HG03039 (cell line): ENCODE measurements around the gene PKN2.
"Not testable (repeated sequence)": the region's sequence is repeated elsewhere in the genome, so short reads cannot be mapped to it uniquely, and the experiment has no call there.

Source experiments
- ATAC-seq: cut with Tn5 transposase; IDR thresholded peaks from one replicate; pipeline ENCODE4 v1.9.1; 2021; ENCODE audit warnings: mild to moderate bottlenecking, moderate library complexity; ENCODE audit not compliant: unreplicated experiment

Gene PKN2

DNA sequence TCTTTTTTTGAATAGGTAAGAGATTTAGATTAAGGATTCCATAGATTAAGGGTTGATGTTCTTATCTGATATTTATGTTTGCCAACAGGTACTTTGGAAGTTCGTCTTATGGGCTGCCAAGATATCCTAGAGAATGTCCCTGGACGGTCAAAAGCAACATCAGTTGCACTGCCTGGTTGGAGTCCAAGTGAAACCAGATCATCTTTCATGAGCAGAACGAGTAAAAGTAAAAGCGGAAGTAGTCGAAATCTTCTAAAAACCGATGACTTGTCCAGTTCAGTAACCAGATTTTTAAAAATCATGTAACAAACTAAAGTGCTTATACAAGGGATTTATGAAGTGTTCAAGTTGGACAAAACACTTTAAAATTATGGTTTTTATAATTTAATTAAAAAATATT lies 100.5 kb downstream of the PKN2 start:
- no peak for ATAC-seq

DNA sequence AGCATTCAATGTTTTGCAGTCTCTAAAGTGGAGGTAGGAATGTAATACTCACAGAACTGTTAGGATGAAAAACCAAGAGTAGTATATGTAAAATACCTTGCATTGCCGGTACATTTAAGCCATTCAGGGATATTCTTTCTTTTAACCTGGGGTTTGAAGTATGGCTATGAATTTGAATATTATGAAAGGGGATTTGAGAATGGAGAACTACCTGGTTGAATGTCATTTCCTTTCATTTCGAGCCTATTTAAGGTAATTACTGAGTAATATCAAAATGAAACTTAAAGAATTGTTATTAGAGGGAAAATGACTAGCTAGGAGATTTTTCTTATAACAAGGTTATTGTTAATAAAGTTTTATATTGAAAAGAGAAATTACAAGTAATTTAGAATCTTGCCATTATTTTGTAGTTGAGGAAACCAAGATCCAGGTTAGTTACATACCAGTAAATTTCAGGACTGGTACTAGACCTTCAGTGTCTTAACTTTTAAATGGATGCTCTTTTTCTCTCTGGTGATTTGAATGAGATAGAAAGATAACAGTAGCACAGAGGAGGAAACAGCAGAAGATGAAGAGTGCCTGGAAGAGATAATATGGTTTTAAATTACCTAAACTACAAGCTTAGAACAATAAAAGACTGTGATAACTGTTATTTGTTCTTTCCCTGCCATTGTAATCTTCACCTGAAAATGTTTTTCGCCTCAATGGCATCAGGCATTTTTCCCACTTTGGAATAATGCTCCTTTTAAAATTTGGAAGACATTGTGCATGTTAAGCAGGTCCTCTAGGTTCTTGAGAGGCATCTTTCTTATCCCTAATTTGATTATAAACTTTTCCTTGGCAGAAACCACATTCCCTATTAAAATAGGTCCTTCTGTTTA lies 103.2 kb downstream of the PKN2 start:
- ATAC-seq = no peak

DNA sequence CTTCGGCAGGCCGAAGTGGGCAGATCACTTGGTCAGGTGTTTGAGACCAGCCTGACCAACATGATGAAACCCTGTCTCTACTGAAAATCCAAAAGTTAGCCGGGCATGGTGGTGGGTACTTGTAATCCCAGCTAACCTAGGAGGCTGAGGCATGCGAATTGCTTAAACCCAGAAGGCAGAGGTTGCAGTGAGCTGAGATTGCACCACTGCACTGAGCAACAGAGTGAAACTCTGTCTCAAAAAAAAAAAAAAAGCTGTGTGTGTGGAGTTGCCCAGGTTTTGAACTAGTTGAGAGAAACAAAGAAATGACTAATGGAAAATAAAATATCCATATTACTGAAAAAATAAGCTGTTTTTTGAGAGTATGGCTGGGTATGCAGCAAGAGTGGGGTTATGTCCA lies 107.1 kb downstream of the PKN2 start:
- no peak for ATAC-seq

DNA sequence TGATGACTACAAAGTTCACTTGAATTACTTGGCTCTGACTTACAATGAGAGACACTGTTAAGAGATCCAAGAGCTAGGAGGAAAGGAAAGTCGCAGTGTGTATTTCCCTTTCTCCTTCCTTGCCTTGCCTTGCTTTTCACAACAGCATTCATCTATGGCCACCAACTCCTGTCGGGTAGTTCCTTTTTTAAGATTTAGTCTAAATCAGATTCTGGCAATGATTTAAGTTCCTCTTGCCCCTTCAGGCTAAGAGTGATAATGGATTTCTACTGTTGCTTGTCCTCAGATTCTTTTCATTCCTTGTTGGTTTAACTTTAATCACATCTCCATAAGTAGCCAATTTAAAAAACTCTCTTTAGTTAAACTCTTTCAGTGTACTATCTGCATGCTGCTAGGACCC lies 115.4 kb downstream of the PKN2 start:
- no peak for ATAC-seq

DNA sequence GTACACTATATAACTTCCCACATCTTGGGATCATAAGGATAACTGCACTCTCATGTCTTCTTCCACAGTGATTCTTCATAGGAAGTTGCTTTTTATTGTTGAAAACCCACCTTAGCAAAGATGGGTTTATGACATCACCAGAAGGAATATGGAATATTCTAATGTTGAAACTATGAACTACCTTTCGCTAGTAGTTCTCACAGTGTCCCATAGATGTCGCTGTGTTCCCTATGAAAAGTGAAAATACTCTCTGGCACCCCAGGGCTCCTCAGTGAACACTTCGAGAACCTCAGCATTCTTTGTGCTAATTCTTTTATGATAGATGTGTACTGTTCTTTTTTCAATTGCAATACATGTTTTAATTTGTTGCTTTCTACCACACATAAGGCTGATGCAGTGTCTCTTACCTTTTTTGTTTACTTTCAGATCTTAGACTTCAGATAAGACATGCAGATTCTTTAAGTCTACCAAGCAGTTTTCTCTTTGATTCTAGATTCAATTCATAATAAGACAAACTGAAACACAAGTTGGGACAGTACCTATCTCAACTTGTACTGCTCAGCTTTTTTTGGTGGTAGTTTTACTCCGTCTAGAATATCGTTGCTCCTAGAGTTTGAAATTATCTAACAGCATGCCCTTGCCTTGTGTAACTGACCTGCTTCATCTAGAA lies 116.4 kb downstream of the PKN2 start:
- ATAC-seq = no peak

DNA sequence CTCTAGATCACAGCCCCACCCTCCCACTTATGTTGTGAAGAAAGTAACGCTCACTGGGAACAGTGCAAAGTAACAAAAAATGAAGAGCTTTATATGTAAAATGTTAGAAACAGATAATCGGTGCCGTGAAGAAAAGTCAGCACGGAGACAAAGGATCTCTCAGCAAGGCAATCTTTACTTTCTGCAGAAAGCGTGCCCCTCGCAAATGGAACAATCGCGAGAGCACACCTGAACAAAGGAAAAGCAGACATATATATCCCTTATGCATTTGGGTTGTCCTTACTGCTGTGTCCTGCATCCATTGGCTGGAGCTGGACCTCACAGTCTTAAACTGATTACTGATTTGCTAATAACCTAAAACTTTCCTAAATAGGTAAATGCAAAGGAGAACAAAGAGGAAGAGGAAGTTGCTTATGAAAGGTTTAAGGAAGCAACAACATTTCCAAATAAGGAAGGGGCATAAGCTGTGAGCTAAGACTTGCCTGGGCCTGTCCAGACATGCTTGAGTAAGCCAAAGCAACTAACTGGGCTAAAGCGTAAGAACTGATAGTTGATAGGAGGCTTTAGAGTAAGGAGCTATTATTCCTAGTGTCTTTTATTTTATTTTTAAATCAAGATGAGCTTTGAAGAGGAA lies 117.6 kb downstream of the PKN2 start:
- ATAC-seq = no peak

DNA sequence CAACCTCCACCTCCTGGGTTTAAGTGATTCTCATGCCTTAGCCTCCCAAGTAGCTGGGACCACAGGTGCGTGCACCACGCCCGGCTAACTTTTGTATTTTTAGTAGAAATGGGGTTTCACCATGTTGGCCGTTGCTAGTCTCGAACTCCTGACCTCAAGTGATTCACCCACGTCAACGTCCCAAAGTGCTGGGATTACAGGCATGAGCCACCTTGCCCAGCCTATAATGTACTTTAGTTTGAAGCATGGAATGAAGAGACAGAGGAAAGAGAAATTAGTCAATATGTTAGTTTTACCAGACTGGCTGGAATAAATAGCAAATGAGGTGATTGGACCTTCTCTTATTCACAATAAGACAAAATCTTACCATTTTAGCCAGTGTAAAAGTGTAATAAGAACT lies 118.3 kb downstream of the PKN2 start:
- no peak for ATAC-seq

DNA sequence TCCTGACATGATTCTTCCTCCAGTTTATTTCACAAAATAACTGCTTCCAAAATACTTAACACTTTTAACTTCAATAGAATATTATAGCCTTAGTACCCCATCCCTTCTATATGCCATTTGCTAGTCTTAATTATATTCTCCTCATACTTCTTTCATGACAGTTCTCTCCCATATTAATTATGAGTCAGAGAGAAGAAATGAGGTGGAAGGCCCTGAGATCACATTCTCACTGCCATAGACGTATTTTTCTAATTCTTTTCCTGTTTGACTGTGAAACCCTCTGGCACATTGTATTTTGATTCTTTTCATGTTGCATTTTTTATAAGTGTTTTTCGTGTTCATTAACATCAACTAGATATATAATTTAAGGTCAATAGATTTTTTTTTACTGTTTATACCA lies 118.9 kb downstream of the PKN2 start:
- no peak for ATAC-seq

DNA sequence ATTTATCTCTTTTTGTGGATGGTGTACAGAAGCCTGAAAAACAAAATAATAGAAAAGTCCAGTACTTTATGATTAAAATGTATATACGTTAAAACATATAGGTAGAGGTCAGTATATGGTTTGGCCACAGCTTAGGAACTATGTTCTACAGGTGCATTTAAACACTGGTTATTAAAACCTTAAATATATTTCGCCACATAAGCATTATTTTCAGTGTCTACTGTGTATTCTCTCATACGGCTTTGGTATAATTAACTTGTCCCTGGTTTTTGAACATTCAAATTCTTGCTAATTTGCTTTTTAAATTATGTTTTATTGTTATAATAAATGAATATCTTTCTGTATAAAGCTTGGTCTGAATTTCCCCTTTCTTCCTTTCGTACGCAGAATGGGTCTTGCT lies 119.4 kb downstream of the PKN2 start:
- no peak for ATAC-seq

DNA sequence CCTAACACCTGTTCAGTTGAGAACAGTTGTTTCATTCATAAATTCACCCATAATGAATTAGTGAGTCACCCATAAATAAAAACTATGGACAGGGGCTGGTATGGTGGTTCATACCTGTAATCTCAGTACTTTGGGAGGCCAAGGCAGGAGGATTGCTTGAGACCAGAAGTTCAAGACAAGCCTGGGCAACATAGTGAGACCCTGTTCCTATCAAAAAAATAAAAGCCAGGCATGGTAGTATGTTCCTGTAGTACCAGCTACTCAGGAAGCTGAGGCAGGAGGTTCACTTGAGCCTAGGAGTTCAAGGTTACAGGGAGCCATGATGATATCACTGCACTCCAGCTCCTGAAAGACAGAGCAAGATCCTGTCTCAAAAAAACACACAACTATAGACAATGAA lies 128.3 kb downstream of the PKN2 start:
- no peak for ATAC-seq

DNA sequence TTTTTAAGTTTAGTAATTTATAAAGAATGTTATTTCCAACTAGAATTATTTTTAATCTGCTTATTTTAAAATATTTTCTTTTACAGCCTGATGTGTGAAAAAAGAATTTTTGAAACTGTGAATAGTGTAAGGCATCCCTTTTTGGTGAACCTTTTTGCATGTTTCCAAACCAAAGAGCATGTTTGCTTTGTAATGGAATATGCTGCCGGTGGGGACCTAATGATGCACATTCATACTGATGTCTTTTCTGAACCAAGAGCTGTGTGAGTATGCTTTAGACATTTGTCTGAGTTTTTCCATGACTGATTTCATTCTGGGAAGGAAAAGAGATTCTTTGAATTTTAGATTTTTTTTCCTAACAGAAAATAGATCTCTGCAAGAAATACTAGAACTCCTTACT lies 129.4 kb downstream of the PKN2 start:
- no peak for ATAC-seq

DNA sequence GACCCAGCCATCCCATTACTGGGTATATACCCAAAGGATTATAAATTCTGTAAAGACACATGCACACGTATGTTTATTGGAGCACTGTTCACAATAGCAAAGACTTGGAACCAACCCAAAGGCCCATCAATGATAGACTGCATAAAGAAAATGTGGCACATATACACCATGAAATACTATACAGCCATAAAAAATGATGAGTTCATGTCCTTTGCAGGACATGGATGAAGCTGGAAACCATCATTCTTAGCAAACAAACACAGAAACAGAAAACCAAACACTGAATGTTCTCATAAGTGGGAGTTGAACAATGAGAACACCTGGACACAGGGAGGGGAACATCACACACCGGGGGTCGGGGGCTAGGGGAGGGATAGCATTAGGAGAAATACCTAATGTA lies 135.6 kb downstream of the PKN2 start:
- ATAC-seq = not testable (repeated sequence)

DNA sequence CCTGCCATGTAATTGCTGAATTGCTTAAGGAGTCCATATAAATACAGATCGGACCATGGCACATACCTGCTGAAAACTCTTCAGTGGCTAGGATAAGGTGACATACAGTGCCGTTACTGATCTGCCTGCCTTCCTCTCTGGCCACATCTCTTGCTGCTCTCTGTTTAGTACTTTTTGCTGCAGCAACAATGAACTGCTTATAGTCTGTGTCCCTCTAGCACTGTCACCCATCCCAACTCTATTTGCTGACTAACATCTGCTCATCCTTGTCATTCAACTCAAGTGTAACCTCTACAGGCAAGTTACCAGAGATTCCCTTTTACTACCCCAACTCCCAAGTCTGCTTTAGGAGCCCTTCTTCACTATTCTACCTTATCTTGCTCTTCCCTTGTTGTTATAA lies 141.6 kb downstream of the PKN2 start:
- no peak for ATAC-seq

DNA sequence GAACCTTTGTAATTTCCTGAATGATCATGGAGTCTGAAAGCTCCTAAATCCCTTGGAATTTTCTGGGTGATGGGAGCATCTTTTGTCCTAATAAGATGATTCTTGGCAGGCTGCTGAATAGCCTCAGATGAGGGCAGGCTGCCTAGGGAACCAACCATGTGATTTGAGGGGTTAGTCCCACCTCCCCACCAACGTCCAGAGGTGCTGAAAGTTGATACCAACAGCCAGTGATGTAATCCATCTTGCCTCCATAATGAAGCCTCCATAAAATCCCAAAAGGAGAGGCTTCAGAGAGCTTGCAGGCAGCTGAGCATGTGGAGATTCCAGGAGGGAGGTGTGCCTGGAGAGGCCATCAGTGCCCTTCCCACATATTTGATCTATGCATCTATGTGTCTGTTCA lies 163.6 kb downstream of the PKN2 start:
- no peak for ATAC-seq

DNA sequence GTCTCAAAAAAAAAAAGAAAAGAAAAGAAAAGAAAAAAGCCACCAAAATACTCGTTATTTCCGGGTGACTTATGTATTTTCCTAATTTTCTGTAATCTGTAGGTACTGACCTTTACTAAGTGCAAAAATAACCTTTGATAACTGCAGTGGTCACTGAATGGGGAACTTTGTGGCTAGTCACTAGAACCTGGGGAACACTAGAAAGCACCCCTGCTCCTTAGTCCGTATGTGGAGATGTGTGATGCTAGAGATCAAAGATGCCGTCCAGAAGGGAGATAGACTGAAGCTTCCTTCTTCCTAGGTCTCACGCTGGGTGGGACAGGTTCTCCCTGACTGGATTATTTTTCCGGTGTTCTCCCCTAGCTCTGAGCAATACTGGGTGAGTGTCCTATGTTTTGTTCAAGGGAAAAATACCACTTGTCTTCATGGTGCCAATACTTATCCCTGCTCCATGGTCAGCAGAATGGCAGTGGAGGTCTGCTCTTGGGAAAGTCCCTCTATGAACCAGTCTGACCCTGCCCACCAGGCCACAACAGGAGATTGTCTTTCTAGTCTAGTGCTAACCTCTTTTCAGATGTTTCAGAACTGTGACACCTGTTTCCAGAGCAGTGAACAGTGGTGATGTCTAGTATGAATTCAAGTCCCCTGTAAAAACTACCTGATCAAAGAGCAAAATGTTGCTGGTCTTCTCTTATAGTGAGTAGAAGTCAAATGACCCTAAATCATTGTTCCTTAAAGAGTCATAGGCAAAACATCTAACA lies 167.4 kb downstream of the PKN2 start:
- no peak for ATAC-seq

DNA sequence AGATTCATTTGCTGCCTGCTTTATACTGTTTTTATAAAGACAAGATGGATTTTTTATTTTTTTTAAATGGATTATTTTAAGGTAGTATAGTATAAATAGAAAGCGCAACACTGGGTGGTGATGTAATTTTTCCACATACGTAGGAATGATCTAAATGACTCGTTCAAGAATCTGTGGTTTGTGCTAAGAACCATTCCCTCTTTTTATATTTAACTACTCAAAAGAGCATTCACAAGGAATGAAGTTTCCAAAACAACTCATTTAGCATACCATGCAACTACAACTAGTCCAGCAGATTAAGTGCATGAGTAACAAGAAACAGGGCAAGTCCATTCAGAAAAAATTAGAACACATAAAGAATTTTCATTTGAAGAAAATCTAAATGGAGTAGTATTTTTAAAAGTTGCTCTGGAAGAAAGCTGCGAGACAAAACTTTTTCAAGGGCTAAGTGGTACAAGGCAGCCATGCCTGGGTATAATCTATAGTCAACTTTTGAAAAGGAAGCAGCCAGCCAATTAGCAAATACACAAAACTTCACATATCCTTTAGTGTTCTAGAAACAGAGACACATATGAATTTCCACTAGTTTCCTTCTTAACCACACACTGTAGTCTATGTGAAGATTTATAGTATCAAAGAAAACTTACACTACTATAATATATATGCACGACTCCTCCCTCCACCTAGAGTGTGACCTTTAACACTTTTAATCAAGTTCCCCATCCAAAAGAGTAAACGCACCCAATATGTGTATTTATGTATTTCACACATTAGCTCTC lies 183.9 kb downstream of the PKN2 start:
- ATAC-seq = no peak

DNA sequence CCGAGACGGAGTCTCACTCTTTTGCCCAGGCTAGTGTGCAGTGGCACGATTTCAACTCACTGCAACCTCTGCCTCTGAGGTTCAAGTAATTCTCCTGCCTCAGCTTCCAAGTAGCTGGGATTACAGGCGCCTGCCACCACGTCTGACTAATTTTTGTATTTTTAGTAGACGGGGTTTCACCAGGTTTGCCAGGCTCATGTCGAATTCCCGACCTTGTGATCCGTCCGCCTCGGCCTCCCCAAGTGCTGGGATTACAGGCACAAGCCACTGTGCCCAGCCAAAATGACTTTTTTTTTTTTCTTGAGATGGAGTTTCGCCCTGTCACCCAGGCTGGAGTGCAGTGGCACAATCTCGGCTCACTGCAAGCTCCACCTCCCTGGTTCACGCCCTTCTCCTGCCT lies 185.6 kb downstream of the PKN2 start:
- ATAC-seq = not testable (repeated sequence)

DNA sequence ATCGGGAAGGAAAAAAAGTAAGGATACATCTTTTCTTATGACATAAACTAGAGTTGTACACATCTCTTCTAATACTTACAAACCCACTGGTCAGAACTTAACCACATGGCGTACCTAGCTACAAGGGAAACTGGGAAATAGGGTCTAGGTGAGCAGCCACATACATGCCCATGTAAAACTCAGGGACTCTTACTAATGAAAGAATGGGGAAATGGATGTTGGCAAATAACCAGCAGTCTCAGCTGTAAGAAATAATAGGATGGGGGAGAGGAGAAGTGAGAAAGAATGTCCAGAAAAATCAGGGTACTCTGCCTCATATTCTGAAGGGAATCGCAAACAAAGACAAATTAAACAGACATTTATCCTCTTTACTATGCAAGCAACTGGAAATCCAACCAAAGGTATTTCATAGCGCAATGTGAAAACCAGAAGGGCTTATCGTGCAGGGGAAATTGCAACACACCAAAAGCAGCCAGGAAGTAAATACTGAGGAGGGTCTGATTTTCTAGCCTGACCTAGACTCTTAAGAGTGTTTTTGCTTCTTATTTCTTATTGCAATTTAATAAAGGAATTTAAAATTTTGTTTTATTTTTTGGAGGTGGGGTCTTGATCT lies 189.8 kb downstream of the PKN2 start:
- ATAC-seq = no peak

DNA sequence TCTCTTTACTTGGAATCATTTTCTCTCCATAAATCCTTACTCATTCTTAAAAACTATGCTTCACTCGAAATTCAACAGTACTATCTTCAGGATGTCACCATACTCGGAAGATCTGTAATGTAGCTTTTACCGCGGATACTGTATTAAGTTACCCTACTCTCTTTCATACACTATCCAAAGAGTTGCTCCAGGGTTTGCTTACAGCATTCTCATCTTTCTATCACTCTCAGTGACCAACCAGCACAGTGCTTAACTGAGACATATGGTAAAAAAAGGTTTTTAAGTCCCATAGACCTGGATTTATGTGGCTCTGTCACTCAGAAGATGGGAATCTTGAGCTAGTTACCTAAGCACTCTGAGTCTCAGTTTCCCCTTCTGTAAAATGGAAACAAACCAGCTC lies 191.5 kb downstream of the PKN2 start:
- no peak for ATAC-seq
